22Rv1 (cell line): ENCODE data around the gene FRG2C.

Source experiments
- H3K27ac ChIP-seq: fragments of 450-650 bp; 2 replicates; pipeline ENCODE4 v1.5.1; 2017
- CTCF ChIP-seq: fragments of 450-650 bp; IDR thresholded peaks from 2 replicates; pipeline ENCODE4 v1.5.1; 2017; ENCODE audit warnings: mild to moderate bottlenecking
- ZFX ChIP-seq: fragments of 450-650 bp; IDR thresholded peaks from 2 replicates; pipeline ENCODE4 v1.6.1; 2017; ENCODE audit warnings: antibody characterized with exemption, borderline replicate concordance

Gene FRG2C

GRCh38 chr3:75687323-75687722 lies 23.2 kb downstream of the FRG2C start:
- H3K27ac ChIP-seq = no peak overlapping the region
- TF ChIP-seq CTCF (no peak), ZFX (no peak)

DNA sequence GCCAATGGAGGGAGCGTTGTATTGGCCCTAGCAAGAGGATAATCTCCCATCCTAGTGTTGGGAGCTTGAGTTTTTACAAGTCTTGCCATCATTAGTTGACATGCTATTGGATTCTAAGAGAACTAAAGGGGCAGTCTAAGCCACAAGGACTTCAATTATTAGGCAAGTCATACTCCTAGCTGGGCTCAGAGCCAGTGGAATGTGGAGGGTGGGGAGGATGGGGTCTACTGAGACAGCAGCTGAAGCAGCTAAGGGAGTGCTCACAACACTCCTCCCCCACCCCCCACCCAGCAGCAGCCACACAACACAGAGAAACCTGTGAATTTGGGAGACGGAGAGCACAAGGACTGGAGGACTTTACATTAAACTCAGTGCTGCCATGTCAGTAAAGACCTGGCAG lies 27.9 kb downstream of the FRG2C start:
- no peak overlapping the region for H3K27ac ChIP-seq
- no peak for TF ChIP-seq CTCF
- TF ChIP-seq ZFX = no peak
